Measurements from ENCODE around the gene NFATC2IP.
"Not testable (repeated sequence)": the region's sequence is repeated elsewhere in the genome, so short reads cannot be mapped to it uniquely, and the experiment has no call there.

NFATC2IP gene

DNA sequence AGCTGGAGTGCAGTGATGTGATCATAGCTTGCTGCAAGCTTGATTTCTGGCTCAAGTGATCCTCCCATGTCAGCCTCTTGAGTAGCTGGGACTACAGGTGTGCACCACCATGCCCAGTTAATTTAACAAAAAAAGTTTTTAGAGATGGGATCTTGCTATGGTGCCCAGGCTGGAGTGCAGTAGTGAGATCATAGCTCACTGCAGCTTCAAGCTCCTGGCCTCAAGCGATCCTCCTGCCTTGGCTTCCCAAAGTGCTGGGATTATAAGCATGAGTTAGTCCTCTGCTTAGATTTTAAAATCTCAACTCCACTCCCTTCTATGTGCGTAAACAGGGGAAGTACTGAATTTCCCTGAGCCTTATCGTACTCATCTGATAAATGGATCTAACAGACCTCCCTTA, 32.0 kb upstream of the NFATC2IP start:
- TF ChIP-seq, protein P1, sequence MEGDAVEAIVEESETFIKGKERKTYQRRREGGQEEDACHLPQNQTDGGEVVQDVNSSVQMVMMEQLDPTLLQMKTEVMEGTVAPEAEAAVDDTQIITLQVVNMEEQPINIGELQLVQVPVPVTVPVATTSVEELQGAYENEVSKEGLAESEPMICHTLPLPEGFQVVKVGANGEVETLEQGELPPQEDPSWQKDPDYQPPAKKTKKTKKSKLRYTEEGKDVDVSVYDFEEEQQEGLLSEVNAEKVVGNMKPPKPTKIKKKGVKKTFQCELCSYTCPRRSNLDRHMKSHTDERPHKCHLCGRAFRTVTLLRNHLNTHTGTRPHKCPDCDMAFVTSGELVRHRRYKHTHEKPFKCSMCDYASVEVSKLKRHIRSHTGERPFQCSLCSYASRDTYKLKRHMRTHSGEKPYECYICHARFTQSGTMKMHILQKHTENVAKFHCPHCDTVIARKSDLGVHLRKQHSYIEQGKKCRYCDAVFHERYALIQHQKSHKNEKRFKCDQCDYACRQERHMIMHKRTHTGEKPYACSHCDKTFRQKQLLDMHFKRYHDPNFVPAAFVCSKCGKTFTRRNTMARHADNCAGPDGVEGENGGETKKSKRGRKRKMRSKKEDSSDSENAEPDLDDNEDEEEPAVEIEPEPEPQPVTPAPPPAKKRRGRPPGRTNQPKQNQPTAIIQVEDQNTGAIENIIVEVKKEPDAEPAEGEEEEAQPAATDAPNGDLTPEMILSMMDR (conservative IDR thresholded peaks at IDR 0.05) = no peak
- TF ChIP-seq ZFX (IDR thresholded peaks at IDR 0.05) = no peak
- H3K27ac ChIP-seq = no peak overlapping the region

DNA sequence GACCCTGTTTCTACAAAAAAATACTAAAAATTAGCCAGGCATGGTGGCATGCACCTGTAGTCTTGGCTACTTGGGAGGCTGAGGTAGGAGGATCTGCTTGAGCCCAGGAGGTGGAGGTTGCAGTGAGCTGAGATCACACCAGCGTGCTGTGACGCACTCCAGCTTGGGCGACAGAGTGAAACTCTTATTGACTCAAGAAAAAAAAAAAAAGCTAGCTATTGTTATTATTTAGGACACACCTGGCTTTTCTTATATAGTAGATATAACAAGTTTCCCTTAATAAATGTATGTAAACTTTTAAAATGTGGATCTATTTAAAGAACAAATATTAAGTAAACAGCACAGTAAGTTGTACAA, 27.5 kb upstream of the NFATC2IP start:
- H3K27ac ChIP-seq = peak overlapping the region; percentile 86
- TF ChIP-seq, protein P1 (conservative IDR thresholded peaks at IDR 0.05) = no peak

DNA sequence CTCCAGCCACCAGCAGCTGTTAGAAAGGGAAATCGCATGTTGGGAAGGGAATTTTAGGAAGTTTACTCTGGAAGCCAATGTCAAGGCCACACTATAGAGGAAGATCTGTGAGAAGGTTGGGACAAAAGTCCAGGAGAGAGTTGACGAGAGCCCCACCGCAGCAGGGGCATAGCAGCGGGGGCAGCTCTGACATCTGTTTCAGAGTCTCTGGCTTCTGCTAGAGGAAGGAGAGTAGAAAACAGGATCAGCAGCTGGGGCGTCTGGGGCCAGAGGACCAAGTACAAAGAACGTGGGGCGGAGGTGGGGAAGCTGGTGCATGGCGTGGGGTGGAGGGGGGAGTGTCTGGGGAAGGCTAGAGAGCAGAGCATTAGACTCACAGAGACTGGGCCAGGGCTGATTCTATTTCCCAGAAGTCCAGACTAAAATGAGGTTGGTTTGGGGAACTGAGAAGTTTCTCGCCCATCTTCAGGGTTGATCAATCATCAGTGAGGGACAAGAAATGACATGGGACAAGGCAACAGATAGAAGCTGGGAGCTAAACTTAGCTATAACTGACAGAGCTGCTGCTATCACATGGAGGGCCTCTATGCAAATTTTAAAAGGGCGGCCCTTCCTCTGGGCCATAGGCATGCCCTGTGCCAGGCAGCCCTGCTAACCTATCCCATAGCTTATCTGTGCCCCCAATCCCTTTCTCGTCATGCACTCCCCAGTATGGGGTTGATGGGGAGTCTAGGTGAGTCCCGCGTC, 26.9 kb upstream of the NFATC2IP start:
- H3K27ac ChIP-seq = peak overlapping the region; percentile 86

DNA sequence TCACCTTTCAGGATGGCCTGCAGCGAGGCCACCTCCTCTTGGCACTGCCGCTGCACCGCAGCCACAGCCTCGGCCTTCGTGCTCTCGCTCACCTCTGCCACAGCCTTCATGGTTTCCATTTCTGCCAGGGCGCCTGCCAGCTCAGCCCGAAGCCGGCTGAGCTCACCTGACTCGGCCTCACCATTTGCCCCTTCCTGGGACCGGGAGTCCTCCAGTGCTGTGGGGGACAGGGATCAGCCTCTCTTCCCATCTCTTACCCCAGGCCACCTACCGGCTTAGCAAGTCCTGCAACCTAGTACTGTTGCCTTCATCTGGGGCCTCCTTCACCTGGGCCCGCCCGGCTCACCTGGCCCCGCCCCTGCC, 26.4 kb upstream of the NFATC2IP start:
- TF ChIP-seq ZFX (IDR thresholded peaks at IDR 0.05) = peak; percentile 55; the same call in 1 of the 2 replicates
- TF ChIP-seq, protein P1 (conservative IDR thresholded peaks at IDR 0.05) = no peak; the same call in 1 of the 2 replicates

More for the DNA sequence above, 26.9 kb upstream of the NFATC2IP start:
- no peak for TF ChIP-seq ZFX (IDR thresholded peaks at IDR 0.05)
- TF ChIP-seq, protein P1 (conservative IDR thresholded peaks at IDR 0.05) = no peak

DNA sequence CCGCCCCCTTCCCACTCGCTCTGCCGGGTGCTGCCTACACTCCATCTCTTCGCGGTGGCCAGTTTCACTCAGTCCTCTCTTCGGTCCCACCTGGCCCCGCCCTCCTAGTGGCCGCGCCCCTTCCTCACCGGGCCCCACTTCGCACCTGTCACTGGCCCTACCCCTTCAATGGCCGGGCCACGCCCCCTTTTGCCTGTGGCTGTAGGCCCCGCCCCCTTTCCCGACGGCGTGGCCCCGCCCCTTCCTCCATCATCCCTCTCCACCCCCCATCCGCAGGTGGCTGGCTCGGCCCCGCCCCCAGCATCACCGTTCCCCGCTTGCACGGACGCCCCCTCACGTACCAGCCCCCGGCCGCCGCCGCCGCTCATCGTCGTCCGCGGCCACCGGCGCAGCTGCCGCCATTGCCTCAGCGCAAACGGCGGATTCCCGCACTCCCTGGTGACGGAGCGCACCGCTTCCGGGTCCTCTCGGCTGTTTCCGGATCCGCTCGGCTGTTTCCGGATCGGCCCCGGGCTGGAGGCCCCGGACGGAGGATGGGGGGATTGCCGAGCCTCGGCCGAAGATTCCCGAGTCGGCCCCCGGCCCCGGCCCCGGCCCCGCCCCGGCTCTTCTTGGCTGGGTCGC, 25.9 kb upstream of the NFATC2IP start, which contains the start of gene RABEP2:
TSS of gene RABEP2 (minus strand) at position 477 of the 624 bp plus-strand sequence. CDS start at position 402, 75 bp downstream.
- TF ChIP-seq, protein P1 (conservative IDR thresholded peaks at IDR 0.05) = no peak; the same call in 1 of the 2 replicates
- no peak for TF ChIP-seq ZFX (IDR thresholded peaks at IDR 0.05)

More for the DNA sequence above, 26.4 kb upstream of the NFATC2IP start:
- H3K27ac ChIP-seq = peak overlapping the region; percentile 86

DNA sequence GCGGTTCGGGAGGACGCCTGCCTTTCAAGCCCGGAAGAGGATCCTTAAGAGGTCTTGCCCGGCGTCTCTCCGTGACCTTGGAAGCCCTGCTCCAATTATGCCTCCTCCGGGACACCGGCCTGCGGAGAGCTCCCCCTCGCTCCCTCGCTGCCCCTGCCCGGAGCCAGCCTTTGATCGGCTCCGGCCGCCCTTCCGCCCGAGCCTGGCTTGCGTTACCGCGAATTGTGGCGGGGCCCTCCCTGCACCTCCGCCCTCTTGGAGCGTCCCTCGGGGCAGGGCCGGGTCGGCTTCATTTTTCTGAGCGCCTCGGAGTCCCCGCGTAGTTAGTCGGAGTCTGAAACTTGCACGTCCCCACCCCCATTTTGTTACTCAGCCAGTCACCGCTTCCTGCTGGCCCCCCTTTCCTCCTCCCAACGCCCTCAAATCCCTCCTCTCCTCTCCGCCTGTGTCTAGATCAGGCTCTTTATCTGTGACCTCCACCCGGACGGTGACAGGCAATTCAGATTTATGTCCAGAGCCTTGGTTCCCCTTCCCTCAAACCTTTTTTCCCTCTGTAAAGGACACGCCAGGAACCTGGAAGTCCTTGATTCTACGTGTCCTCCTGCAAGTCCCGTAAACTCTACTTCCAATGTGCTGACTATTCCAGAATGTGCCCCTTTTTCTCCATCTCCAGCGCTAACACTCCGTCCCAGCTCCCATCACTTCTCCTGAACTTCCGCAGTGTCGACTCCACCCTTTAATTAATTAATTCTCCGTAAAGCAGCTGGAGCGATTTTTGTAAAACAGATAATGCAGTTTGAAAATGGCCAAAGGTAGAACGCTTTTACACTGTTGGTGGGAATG, 25.1 kb upstream of the NFATC2IP start:
- peak overlapping the region; percentile 86 for H3K27ac ChIP-seq
- TF ChIP-seq ZFX (IDR thresholded peaks at IDR 0.05) = peak; percentile 44; the same call in 1 of the 2 replicates
- TF ChIP-seq, protein P1 (conservative IDR thresholded peaks at IDR 0.05) = no peak

More for the DNA sequence above, 25.9 kb upstream of the NFATC2IP start, which contains the start of gene RABEP2:
- H3K27ac ChIP-seq = peak within 1 kb of the TSS; percentile 86

DNA sequence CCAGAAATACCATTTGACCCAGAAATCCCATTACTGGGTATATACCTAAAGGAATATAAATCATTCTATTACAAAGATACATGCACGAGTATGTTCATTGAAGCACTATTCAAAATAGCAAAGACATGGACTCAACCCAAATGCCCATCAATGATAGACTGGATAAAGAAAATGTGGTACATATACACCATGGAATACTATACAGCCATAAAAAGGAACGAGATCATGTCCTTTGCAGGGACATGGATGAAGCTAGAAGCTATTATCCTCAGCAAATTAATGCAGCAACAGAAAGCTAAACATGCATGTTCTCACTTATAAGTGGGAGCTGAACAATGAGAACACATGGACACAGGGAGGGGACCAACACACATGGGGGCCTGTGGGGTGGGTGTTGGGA, 24.5 kb upstream of the NFATC2IP start:
- H3K27ac ChIP-seq = not testable (repeated sequence)

All from C4-2B (cell line).